ENCODE data around the gene TMEM204. TPM values are rescaled to one million over a fixed set of nuclear protein-coding genes. Genes with fewer than 3 reads are reported as not detected.

Gene TMEM204
- polyA plus RNA-seq, 3 donors = 0.09 to 1.5 (median 1.3) TPM

DNA sequence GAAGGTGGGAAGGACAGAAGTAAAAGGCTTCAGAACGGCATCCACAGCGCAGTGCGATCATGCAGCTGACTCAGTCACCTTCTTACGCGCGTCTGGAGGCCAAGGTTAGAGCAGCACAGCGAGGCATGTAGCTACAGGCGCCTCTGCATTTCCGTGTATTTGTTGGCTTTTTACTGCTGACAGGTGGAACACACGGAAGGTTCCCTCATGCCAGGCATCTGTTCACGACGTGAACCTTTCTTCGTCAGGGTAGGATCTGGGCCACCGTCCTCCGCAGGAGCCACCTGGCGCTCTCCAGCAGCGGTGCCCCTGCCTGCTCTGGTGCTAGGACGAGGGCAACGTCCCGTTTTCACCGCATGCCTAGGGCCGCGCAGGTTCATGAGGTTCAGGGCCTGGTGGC is 15.3 kb downstream of the TMEM204 start:
- no peak overlapping the region for H3K4me3 ChIP-seq (replicated peaks in 1 of 3; ENCODE audit: low read depth in 2 of 3, low read length in 3 of 3)
- peaks cover 19 to 22% of the 10 kb centered on the region in 2 donors for H3K4me1 ChIP-seq (ENCODE audit: control insufficient read depth in 1 of 2, insufficient read depth in 2 of 2, low read length in 2 of 2)
- no peak overlapping the region for H3K27ac Mint-ChIP-seq

DNA sequence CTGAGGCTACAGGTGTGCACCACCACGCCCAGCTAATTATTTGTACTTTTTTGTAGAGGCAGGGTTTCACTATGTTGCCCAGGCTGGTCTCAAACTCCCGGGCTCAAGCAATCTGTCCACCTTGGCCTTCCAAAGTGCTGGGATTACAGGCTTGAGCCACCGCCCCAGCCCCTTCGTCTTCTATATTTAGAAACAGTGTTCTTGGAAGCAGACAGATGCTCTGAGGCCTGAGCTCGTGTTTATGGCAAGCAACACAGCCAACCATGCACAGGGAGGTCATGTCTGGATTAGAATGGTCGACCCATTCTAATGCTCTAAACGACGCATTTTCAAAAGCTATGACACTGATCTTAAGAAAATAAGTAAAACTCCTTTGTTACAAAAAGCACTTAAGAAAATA is 16.6 kb downstream of the TMEM204 start:
- H3K9me3 Mint-ChIP-seq = peaks cover 0 to 2% (median 0%) of the 10 kb centered on the region in 7 donors
- intact Hi-C loops (cut with micrococcal nuclease) = no loop called here
- H3K4me1 Mint-ChIP-seq = peaks cover 9% of the 10 kb centered on the region
- no peak overlapping the region for H3K4me3 ChIP-seq (replicated peaks in 1 of 3; ENCODE audit: low read depth in 2 of 3, low read length in 3 of 3)
- H3K79me2 ChIP-seq (ENCODE audit: insufficient read depth, low read length) = no peaks in the 10 kb centered on the region
- peaks cover 0 to 22% of the 10 kb centered on the region in 2 donors for H3K36me3 Mint-ChIP-seq
- H3K27me3 ChIP-seq (ENCODE audit: control insufficient read depth in 2 of 2, insufficient read depth in 2 of 2, low read length in 2 of 2) = no peaks in the 10 kb centered on the region
- H3K4me1 ChIP-seq (ENCODE audit: control insufficient read depth in 1 of 2, insufficient read depth in 2 of 2, low read length in 2 of 2) = peaks cover 9% of the 10 kb centered on the region in 2 donors
- no peak overlapping the region for H3K27ac Mint-ChIP-seq
- no peak overlapping the region for H3K9ac ChIP-seq (ENCODE audit: insufficient read depth, low read length, poor library complexity, severe bottlenecking)
- no peak overlapping the region for H2AFZ ChIP-seq (ENCODE audit: insufficient read depth, low read depth, low read length, poor library complexity, severe bottlenecking)
- no peak for DNase-seq
- no peaks in the 10 kb centered on the region for H3K36me3 ChIP-seq (replicated peaks in 1 of 2; ENCODE audit: control insufficient read depth in 1 of 2, insufficient read depth in 2 of 2, low read length in 2 of 2)
- 92% methylated on average over 6 of the region's 8 CpGs for WGBS (ENCODE audit: insufficient coverage)
- H3K27ac ChIP-seq (ENCODE audit: low read depth in 1 of 2, low read length in 2 of 2) = no peak overlapping the region
- H4K20me1 ChIP-seq (ENCODE audit: insufficient read depth, low read length) = no peaks in the 10 kb centered on the region
- no peak overlapping the region for H3K4me3 Mint-ChIP-seq
- H3K4me2 ChIP-seq (replicated peaks; ENCODE audit: extremely low read depth, low read length, poor library complexity, severe bottlenecking) = no peak overlapping the region
- TF ChIP-seq CTCF (IDR thresholded peaks at IDR 0.05) = no peak
- no peaks in the 10 kb centered on the region for H3K9me3 ChIP-seq (replicated peaks in 1 of 2; ENCODE audit: control insufficient read depth in 1 of 2, insufficient read depth in 1 of 2, low read length in 2 of 2)
- peaks cover 0 to 1% (median 0%) of the 10 kb centered on the region in 3 donors for H3K27me3 Mint-ChIP-seq (ENCODE audit: low read depth in 3 of 3)

More for the DNA sequence above, 15.3 kb downstream of the TMEM204 start:
- Histone ChIP-seq H3K36me3 (replicated peaks in 1 of 2; ENCODE audit: control insufficient read depth in 1 of 2, insufficient read depth in 2 of 2, low read length in 2 of 2) (no peaks in the 10 kb centered on the region), H4K20me1 (ENCODE audit: insufficient read depth, low read length) (no peaks in the 10 kb centered on the region), H3K79me2 (ENCODE audit: insufficient read depth, low read length) (no peaks in the 10 kb centered on the region), H3K9ac (ENCODE audit: insufficient read depth, low read length, poor library complexity, severe bottlenecking) (no peak overlapping the region), H2AFZ (ENCODE audit: insufficient read depth, low read depth, low read length, poor library complexity, severe bottlenecking) (no peak overlapping the region), H3K27ac (ENCODE audit: low read depth in 1 of 2, low read length in 2 of 2) (no peak overlapping the region), H3K27me3 (ENCODE audit: control insufficient read depth in 2 of 2, insufficient read depth in 2 of 2, low read length in 2 of 2) (no peaks in the 10 kb centered on the region), H3K9me3 (replicated peaks in 1 of 2; ENCODE audit: control insufficient read depth in 1 of 2, insufficient read depth in 1 of 2, low read length in 2 of 2) (no peaks in the 10 kb centered on the region), H3K4me2 (replicated peaks; ENCODE audit: extremely low read depth, low read length, poor library complexity, severe bottlenecking) (no peak overlapping the region)
- TF ChIP-seq CTCF (IDR thresholded peaks at IDR 0.05) = no peak
- intact Hi-C loops (cut with micrococcal nuclease) = loop anchor here in 1 of 2 donors (10.0 kb wide), 1 partner anchor 56 kb away; no protein-coding TSS in a partner anchor
- Mint-ChIP-seq H3K9me3 (peaks cover 0 to 2% (median 0%) of the 10 kb centered on the region in 7 donors), H3K27me3 (ENCODE audit: low read depth in 3 of 3) (peaks cover 0 to 1% (median 0%) of the 10 kb centered on the region in 3 donors), H3K36me3 (peaks cover 0 to 17% of the 10 kb centered on the region in 2 donors), H3K4me1 (peaks cover 23% of the 10 kb centered on the region), H3K4me3 (no peak overlapping the region)
- no peak for DNase-seq
- 90% methylated on average over 21 of the region's 23 CpGs for WGBS (ENCODE audit: insufficient coverage)

Measured in CD14-positive monocyte (primary cell).